ENCODE data around the gene MEIOC.
A peak's percentile ranks its signal among the peaks of the same experiment; 100 is the strongest.
"Not testable (repeated sequence)": the region's sequence is repeated elsewhere in the genome, so short reads cannot be mapped to it uniquely, and the experiment has no call there.

MEIOC gene

DNA sequence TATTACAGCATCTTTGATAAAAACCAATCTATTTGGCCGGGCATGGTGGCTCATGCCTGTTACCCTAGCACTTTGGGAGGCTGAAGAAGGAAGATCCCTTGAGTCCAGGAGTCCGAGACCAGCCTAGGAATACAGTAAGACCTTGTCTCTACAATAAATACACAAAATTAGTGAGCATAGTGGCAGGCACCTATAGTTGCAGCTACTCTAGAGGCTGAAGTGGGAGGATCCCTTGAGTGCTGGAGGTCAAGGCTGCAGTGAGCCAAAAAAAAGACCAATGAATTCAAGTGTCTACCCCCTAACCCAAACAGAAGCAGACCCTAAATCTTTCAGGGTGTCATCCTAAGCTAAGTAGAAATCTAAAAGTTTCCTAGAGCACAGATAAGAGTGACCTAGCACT lies 7.3 kb upstream of the MEIOC start:
- no peak for DNase-seq

DNA sequence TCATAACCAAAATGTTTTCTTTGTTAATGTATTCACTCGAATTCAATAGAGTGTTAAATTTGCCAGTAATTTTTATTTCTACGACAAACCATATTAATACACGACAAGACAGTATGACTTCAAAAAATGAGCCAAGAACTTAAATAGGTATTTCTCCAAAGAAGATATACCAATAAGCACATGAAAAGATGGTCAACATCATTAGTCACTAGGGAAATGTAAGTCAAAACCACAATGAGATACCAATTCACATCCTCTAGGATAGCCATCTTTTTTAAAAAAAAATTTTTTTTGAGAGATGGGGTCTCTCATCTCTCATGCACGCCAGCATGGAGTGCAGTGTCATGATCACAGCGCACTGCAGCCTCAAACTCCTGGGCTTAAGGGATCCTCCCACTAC lies 5.0 kb upstream of the MEIOC start:
- DNase-seq: no peak

DNA sequence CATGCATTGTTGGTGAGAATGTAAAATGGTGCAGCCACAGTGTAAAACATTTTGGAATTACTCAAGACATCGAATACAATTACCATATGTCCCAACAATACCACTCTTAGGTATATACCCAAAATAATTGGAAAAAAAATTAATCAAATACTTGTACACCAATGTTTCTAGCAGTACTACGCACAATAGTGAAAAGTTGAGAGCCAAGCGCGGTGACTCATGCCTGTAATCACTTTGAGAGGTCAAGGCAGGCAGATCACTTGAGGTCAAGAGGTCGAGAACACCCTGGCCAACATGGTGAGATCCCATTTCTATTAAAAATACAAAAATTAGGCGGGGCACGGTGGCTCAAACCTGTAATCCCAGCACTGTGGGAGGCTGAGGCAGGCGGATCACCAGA lies 3.5 kb upstream of the MEIOC start:
- DNase-seq: no peak

DNA sequence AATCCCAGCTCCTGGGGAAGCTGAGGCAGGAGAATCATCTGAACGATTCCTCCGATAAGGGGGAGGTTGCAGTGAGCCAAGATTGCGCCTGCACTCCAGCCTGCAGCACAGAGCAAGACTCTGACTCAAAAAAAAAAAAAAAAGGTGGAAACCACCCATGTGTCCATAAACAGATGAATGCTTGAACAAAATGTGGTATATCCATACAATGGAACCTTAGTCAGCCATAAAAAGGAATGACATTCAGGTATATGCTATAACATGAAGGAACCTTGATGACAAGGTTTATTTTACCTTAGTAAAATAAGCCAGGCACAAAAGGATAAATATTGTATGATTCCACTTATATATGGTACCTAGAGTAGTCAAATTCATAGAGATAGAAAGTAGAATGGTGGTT lies 2.9 kb upstream of the MEIOC start:
- no peak for DNase-seq

DNA sequence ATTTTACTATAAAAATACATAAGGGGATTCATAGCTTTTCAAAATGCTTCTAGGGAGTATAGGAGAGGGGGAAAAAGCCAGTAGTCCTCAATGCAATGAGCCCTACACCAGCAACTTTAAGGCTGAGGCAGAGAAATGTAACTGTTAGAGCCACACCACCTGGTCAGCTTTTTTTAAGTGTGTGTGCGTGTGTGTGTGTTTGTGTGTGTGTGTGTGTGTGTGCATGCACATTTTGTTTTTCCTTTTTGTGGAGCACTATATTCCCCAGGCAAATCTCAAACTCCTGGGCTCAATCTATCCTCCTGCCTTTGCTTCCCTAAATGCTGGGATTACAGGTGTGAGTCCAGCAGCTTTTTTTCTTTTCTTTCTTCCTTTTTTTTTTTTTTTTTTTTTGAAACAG lies 2.3 kb upstream of the MEIOC start:
- DNase-seq: no peak

DNA sequence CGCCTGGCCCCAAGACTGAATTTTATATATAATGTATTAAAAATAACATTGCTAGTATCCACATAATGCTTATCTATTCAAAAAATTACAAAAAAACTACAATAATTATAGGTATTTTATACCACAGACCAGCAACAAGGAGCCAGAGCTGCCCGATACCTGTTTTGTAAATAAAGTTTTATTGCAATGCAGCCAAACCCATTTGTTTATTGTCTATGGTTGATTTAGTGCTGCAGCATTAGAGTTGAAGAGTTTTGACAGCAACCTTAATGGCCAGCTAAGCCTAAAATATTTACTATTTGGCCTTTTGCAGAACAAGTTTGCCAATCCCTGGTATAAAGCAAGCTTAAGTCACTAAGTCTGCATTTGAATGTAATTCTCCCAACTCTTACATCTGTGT lies 5.6 kb downstream of the MEIOC start:
- no peak for DNase-seq

DNA sequence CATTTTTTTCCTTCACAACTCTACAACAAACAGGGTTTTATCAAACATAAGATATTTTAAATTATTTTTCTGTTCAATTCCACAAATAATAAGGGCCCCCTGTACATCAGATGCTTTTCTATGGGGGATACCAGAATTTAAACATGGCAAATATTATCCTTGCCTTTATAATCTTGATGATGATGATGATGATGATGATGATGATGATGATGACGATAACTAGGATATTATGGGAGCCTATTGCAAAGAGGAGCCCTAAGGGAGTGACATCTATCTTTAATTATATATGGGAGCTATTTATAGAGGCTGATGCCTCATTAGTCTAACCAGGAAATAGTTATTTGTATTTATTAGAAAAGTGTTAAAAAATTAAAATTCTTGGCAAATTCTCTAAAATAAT lies 6.8 kb downstream of the MEIOC start:
- no peak for DNase-seq

DNA sequence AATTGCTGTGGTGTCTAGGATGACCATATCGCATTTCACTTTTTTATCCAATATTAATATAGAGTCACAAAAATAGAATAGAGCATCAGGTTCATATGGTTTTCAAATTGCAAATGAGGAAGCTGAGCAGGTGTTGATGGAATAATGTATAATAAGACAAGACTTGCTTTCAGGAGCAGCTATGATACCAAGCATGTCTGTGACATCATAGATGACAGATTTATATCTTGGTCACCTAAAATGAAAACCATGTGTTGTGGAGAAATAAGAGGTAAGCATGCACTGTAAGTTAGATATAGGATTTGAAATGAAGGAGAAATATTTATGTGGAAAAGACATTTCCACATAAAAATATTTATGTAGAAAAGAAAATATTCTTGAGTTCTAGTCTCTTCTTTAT lies 8.6 kb downstream of the MEIOC start:
- no peak for DNase-seq

DNA sequence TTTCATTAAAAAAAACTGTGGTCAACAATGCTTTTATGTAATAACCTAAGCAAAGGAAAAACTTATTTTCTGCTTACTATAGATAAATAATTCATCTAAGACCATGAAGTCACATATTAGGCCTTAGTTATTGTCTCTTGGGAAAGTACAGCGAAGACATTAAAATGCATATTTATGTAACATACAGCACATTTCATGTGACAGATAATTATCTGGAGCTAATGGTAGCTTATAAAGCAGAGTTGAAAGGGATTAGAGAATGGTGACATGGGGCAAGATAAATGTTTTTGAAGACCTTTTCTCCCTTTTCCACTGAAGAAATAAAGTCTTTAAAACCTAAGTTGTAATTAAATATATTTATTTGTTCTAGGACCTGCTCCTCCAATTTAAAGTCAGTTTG lies 9.7 kb downstream of the MEIOC start:
- no peak for DNase-seq

DNA sequence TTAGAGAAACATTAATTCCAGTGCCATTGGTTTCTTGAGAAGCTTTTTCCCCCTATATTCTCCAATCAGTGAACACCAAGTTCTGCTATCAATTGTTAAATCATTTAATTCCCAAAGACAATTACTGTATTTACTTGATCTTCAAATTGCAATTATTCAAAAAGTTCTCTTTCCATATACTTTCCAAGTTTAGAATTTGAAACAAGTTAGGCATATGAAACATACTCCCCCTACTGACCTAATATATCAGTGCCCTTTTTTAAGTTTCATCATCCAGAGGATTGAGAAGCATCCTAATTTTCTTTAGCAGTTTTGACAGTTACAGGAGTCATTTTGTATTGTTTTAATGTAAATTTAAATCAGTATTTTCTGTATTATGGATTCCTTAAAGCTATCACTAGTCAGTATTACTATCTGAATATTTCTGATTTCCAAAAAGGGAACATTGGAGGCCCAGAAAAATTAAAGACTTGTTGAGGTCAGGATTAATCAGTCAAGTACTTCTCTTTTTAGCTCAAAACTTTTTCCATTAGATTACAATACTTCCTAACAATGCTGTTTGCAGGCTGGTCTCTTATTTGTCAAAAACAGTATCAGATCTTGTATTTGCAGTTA lies 16.3 kb downstream of the MEIOC start:
- DNase-seq: no peak

DNA sequence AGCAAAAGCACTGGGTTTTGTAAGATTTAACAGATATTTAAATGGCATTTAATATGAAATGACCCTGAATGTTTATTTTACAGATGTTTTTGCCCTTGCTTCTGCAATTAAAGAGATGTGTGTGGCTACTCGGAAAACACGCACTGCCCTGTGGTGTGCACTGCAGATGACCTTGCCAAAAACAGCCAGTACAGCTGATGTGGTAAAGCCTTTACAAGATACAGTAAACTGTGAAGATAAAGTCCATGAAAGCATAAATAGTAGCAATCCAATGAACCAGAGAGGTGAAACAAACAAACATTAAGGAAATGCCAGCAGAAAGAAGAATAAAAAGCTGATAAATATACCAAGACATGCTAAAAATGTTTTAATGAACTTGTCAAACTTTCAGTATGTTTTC lies 17.6 kb downstream of the MEIOC start:
- DNase-seq: no peak

DNA sequence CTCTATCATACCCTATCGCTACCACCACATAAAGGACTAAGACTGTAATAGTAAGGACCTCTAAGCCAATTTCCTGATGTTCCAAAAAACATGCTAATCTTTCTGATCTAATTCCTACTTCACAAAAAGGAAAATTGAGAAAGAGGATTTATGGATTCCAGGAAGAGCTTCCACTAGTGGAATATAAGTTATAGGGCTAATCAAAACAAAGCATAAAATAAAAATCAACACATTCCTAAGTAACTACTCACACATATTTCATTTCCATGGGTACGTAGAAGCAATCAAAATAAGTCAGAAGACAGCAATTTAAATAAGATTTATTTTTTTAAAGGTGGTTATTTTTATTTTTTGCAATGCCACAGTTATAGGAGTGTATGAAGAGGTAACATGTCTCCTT lies 20.9 kb downstream of the MEIOC start:
- no peak for DNase-seq

DNA sequence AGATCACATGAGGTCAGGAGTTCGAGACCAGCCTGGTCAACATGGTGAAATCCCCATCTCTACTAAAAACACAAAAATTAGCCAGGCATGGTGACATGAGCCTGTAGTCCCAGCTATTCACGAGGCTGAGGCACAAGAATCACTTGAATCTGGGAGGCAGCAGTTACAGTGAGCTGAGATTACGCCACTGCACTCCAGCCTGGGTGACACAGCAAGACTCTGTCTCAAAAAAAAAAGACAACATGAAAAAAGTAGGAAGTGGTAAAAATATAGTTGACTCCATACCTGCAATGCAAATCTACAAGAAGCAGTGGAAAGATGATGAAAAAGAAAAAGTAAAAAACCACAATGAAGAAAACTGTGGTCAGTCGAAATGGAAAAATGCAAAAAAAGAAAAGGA lies 27.0 kb downstream of the MEIOC start:
- DNase-seq: not testable (repeated sequence)

DNA sequence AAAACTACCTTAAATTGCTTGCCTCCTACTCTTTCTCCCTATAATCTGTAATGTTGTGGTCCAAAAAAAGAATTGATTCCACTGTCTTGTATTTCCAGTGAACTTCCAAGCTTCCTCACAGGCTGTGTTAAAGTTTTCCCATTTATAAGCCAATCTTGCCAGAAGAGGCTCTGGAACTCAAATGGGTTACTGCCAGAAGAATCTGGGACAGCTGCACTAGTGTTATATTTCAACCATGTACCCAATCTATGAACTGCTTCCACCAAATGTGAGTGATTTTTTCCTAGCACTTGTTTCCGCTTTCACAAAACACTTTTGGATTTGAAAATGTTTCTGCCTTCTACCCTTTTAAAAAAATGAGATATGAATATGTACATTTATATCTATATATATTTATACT lies 31.5 kb downstream of the MEIOC start:
- no peak for DNase-seq

DNA sequence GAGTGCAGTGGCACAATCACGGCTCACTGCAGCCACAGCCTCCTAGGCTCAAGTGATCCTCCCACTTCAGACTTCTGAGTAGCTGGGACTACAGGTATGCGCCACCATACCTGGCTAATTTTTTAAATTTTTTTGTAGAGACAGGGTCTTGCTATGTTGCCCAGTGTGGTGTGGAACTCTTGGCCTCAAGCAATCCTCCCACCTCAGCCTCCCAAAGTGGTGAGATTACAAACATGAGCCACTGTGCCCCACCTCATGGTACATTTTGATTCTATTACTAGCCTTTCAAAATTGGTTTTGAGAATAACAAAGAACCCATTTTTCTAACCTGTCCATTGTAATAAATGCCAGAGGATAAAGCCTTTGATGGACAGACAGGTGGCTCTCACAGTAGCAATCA lies 31.9 kb downstream of the MEIOC start:
- no peak for DNase-seq

DNA sequence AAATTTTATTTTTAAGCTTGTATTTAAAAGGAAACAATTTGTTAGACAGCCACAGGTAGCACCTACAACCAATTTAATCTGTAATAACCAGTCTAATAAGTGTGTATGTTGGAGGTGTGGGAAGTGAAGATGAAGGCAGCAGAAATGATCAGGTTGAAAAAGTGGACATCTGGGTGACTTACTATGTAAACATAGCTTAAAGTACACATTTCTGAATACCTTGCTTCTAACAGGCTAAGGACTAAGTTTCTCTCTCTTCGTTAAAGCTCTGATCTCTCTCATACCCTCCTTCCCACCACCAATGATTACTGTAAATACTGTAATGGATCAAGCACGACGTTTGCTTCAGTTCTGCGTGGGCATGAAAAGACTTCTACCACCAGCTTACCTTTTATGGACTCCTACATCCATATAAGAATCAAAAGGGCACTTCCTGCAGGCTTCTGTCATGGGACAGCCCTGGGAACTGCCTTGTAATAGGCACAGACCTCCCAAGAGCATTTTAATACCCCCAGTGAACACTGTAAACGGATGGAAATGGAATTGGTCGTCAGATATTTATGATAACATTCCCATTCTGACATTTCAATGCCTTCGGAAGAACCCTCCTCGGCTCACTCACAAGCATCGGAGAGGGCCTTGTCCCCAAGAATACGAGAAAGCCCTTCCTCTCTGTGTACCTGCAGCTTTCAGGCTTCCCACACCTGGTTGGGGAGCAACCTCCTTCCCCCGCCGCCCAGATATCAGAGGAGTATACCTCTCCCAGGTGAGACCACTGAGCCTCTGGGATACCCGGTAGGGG lies 32.6 kb downstream of the MEIOC start:
- no peak for DNase-seq

DNA sequence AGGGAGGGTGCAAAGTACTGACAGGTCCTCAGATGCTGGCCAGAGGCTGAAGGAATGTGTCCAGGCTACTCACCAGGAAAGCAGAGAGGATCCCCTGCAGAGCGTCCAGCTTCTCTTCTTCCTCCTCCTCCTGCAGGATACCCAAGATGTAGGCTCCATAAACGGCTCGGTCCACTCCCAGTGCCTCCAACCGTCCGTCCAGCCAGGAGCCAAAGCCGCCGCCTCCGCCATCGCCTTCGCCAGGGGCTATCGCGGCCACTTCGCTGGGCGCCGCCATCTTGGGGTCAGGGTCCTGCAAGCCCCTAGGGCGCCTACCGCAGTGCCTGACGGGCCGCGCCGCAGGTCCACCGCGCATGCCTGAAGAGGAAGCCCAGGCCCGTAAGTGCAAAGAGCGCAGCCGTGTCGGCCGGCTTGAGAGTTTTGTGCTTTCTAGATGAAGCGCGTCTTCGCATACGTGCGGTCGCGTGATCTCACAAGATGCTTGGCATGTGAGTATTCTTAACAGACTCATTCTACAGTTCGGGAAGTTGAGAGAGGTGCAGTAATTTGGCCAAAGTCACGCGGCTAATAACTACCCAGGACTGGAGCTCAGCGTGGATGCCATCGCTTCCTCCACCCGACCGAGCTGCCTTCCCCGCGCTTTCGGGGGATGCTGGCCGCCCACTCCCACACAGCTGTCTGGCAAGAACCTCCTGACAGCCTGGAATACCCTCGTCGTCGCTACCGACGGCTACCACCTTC lies 33.4 kb downstream of the MEIOC start, which contains the start of gene CCDC43:
TSS of gene CCDC43 (minus strand) at position 300 of the 741 bp plus-strand sequence. CDS start at position 277, 23 bp downstream.
- DNase-seq: peak; percentile 63

DNA sequence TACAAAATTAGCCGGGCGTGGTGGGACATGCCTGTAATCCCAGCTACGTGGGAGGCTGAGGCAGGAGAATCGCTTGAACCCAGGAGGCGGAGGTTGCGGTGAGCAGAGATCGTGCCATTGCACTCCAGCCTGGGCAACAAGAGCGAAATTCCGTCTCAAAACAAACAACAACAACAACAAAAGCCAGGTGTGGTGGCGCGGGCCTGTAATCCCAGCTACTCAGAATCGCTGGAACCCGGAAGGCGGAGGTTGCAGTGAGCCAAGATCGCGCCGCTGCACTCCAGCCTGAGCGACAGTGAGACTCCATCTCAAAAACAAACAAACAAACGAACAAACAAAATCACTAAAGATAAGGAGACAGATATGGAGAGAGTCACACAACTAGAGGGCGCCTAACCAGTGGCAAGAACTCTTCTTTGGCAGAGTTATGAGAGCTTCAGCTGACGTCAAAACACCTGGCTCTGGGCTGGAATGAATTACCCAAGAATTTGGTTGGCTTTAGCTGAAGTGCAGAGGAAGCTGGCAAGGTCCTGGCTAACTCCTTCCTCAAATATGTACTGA lies 34.6 kb downstream of the MEIOC start:
- not testable (repeated sequence) for DNase-seq

DNA sequence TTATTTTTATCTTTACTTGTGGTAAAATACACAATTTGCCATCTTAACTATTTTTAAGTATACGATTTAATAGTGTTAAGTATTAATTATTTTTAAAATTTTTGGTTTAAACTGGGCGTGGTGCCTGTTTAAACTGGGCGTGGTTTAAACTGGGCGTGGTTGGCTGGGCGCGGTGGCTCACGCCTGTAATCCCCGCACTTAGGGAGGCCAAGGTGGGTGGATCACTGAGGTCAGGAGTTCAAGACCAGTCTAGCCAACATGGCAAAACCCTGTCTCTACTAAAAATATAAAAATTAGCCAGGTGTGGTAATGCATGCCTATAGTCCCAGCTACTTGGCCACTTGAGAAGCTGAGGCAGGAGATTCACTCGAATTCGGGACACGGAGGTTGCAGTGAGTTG lies 37.3 kb downstream of the MEIOC start:
- DNase-seq: no peak

DNA sequence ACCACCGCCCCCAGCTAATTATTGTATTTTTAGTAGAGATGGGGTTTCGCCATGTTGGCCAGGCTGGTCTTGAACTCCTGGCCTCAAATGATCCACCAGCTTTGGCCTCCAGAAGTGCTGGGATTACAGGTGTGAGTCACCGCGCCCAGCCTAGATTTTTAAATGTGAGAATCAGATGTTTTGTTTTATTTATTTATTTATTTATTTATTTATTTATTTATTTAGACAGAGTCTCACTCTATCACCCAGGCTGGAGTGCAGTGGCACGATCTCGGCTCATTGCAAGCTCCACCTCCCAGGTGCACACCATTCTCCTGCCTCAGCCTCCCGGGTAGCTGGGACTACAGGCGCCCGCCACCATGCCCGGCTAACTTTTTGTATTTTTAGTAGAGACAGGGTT lies 44.0 kb downstream of the MEIOC start:
- not testable (repeated sequence) for DNase-seq

DNA sequence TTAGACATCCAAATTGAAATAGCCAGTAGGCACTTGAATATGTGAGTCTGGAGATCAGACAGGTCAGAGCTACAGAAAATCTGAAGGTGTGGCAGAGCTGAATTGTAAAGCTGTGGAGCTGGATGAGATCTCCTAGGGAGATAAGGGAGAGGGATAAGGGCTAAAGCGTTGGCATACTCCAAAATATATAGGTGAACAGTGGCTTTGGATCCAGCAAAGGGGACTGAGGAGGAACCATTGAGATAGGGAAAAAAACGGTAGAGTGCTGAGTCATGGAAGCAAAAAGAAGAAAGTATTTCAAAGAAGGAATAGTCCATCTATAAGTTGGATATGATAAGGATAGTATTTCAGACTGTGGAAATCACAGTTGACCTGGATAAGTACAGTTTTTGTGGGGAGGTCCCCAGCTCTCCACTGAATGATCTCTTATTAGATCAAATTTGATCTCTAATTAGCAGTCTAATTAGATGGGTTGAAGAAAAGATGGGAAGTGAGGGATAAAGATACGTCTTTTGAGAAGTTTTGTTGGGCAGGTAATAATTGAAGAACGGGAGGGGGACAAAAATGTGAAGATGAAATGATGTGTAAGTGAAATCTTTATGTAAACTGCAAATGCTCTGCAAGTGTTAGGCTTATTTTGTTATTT lies 51.6 kb downstream of the MEIOC start:
- DNase-seq: no peak

DNA sequence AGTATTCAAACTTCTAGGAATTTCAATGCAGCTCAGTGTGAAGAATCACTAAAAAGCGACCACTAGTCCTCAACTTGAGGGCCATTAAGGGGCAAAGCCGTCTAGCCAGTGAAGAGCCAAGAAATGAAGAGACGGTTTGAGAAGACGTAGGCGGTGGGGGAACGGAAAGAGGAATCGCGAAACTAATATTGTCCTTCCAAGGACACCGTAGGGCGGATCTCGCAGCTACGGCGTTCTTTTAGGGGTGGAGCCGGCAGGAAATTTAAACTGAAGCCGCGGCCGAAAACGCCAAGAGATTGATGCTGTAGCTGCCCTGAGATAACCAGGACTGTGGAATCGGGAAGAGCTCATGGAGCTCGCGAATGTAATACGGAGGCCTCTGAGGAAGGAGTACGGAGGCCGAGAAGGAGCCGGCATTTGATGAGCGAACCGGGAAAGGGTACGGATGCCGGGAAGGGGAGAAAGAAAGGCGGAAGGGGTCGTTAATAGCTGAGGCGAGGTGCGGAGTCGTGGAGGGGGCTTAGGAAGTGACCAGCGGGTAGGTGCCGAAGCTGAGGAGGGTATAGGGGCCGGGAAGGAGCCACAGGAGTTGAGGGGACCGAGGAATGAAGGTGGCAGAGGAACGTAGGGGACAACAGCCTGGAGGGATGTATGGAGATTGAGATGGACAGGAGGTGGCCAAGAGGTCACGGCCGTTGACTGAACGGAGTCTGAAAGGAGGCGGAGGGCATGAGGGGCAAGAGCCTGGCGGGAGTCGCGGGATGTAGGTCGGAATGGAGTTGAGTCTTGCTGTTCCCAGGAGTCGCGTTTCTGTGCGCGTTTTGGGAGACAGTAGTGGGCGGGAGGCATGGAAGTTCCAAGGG lies 52.4 kb downstream of the MEIOC start, which contains the start of gene DBF4B:
TSS of gene DBF4B (plus strand) at position 265 of the 863 bp plus-strand sequence. CDS start at position 421, 156 bp downstream.
- DNase-seq: peak; percentile 74

Data from NCI-H524 treated with DMSO at 0.1 percent for 48 hours (cell line).